ENCODE results near the gene MPZL3. TPM values are rescaled to one million over a fixed set of nuclear protein-coding genes. Genes with fewer than 3 reads are reported as not detected.

The MPZL3 gene
- polyA plus RNA-seq, 1 donor (not counting 4 experiments of a cell fraction or from before 2014, with no cell fraction given), result 7.9 TPM

GRCh38 chr11:118239509-118240205 lies 12.5 kb downstream of the MPZL3 start:
- H3K36me3 ChIP-seq (ENCODE audit: control insufficient read depth in 2 of 2, extremely low read depth in 1 of 2, insufficient read depth in 2 of 2, low read length in 2 of 2), result peaks cover 4 to 5% of the 10 kb centered on the region in 2 experiments
- TF ChIP-seq, protein P1, sequence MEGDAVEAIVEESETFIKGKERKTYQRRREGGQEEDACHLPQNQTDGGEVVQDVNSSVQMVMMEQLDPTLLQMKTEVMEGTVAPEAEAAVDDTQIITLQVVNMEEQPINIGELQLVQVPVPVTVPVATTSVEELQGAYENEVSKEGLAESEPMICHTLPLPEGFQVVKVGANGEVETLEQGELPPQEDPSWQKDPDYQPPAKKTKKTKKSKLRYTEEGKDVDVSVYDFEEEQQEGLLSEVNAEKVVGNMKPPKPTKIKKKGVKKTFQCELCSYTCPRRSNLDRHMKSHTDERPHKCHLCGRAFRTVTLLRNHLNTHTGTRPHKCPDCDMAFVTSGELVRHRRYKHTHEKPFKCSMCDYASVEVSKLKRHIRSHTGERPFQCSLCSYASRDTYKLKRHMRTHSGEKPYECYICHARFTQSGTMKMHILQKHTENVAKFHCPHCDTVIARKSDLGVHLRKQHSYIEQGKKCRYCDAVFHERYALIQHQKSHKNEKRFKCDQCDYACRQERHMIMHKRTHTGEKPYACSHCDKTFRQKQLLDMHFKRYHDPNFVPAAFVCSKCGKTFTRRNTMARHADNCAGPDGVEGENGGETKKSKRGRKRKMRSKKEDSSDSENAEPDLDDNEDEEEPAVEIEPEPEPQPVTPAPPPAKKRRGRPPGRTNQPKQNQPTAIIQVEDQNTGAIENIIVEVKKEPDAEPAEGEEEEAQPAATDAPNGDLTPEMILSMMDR (optimal IDR thresholded peaks at IDR 0.05 in 1 of 3, IDR thresholded peaks at IDR 0.05 in 1 of 3, conservative IDR thresholded peaks at IDR 0.05 in 1 of 3; ENCODE audit: extremely low read depth in 1 of 3, insufficient read depth in 2 of 3, low read length in 3 of 3), result no peak
- TF ChIP-seq EZH2 (IDR thresholded peaks at IDR 0.05; ENCODE audit: low read length), result no peak
- H2AFZ ChIP-seq (ENCODE audit: control insufficient read depth, low read length), result no peak overlapping the region
- DNase-seq (ENCODE audit: low read depth, low spot score) (no peak), FAIRE-seq (no peak)
- H4K20me1 ChIP-seq (ENCODE audit: control insufficient read depth, extremely low read depth, insufficient read depth, low read length), result no peaks in the 10 kb centered on the region
- dilution Hi-C loops (cut with MboI; ENCODE audit: extremely low pct_ligation_motif_present, low sequenced_read_pairs), result no loop called here
- no peak overlapping the region for H3K27ac ChIP-seq (ENCODE audit: control insufficient read depth, insufficient read depth, low read length)
- no peaks in the 10 kb centered on the region for H3K27me3 ChIP-seq (ENCODE audit: control insufficient read depth, extremely low read depth, insufficient read depth, low read length)
- no peak overlapping the region for H3K4me2 ChIP-seq (ENCODE audit: control insufficient read depth, extremely low read depth, insufficient read depth, low read depth, low read length)
- no peaks in the 10 kb centered on the region for H3K9me1 ChIP-seq (ENCODE audit: control insufficient read depth, extremely low read depth, insufficient read depth, low read length)
- H3K9me3 ChIP-seq (ENCODE audit: control insufficient read depth, low read depth, low read length), result no peaks in the 10 kb centered on the region
- H3K79me2 ChIP-seq (ENCODE audit: control insufficient read depth, insufficient read depth, low read length), result peaks cover 4% of the 10 kb centered on the region
- H3K4me1 ChIP-seq (ENCODE audit: control insufficient read depth, extremely low read depth, insufficient read depth, low read length), result peaks cover 18% of the 10 kb centered on the region
- H3K4me3 ChIP-seq (ENCODE audit: control insufficient read depth in 2 of 3, extremely low read depth in 1 of 3, insufficient read depth in 2 of 3, low read depth in 1 of 3, low read length in 3 of 3), result no peak overlapping the region
- no peak overlapping the region for H3K9ac ChIP-seq (ENCODE audit: control insufficient read depth, extremely low read depth, insufficient read depth, low read length)

- Histone ChIP-seq H3K79me2 (ENCODE audit: control insufficient read depth, insufficient read depth, low read length) (peaks cover 4% of the 10 kb centered on the region), H3K27ac (ENCODE audit: control insufficient read depth, insufficient read depth, low read length) (no peak overlapping the region), H3K4me1 (ENCODE audit: control insufficient read depth, extremely low read depth, insufficient read depth, low read length) (peaks cover 18% of the 10 kb centered on the region), H3K9me1 (ENCODE audit: control insufficient read depth, extremely low read depth, insufficient read depth, low read length) (no peaks in the 10 kb centered on the region), H4K20me1 (ENCODE audit: control insufficient read depth, extremely low read depth, insufficient read depth, low read length) (no peaks in the 10 kb centered on the region), H3K4me3 (ENCODE audit: control insufficient read depth in 2 of 3, extremely low read depth in 1 of 3, insufficient read depth in 2 of 3, low read depth in 1 of 3, low read length in 3 of 3) (no peak overlapping the region), H3K4me2 (ENCODE audit: control insufficient read depth, extremely low read depth, insufficient read depth, low read depth, low read length) (no peak overlapping the region), H3K9me3 (ENCODE audit: control insufficient read depth, low read depth, low read length) (no peaks in the 10 kb centered on the region), H3K9ac (ENCODE audit: control insufficient read depth, extremely low read depth, insufficient read depth, low read length) (no peak overlapping the region), H2AFZ (ENCODE audit: control insufficient read depth, low read length) (no peak overlapping the region), H3K36me3 (ENCODE audit: control insufficient read depth in 2 of 2, extremely low read depth in 1 of 2, insufficient read depth in 2 of 2, low read length in 2 of 2) (peaks cover 5 to 6% of the 10 kb centered on the region in 2 experiments), H3K27me3 (ENCODE audit: control insufficient read depth, extremely low read depth, insufficient read depth, low read length) (no peaks in the 10 kb centered on the region)
- DNase-seq (ENCODE audit: low read depth, low spot score), result no peak
- no peak for FAIRE-seq
- TF ChIP-seq, protein P1 (optimal IDR thresholded peaks at IDR 0.05 in 1 of 3, IDR thresholded peaks at IDR 0.05 in 1 of 3, conservative IDR thresholded peaks at IDR 0.05 in 1 of 3; ENCODE audit: extremely low read depth in 1 of 3, insufficient read depth in 2 of 3, low read length in 3 of 3), result no peak
- no peak for TF ChIP-seq EZH2 (IDR thresholded peaks at IDR 0.05; ENCODE audit: low read length)
- dilution Hi-C loops (cut with MboI; ENCODE audit: extremely low pct_ligation_motif_present, low sequenced_read_pairs), result no loop called here
Observed at GRCh38 chr11:118238929-118239328, 13.2 kb downstream of the MPZL3 start.

Data from keratinocyte (primary cell).